MM.1S (cell line): ENCODE results near the gene ULBP3.

ENCODE experiments used
- DNase-seq: peaks from one replicate; pipeline ENCODE4 v3.0.0-alpha.2; 2015
- H2AFZ ChIP-seq: fragments of 300-600 bp; sonication (generic); 2 replicates; pipeline ENCODE4 v1.6.0; 2016; ENCODE audit warnings: antibody characterized with exemption, low read length
- H3F3A ChIP-seq: fragments of 300-600 bp; sonication (generic); 2 replicates; pipeline ENCODE4 v1.6.1; 2016; ENCODE audit warnings: mild to moderate bottlenecking, antibody characterized with exemption, low read length, moderate library complexity, mixed read lengths; ENCODE audit not compliant: insufficient read depth
- H3K27ac ChIP-seq: fragments of 300-600 bp; sonication (generic); 2 replicates; pipeline ENCODE4 v1.5.1; 2016; ENCODE audit warnings: mild to moderate bottlenecking, low read length
- H3K27me3 ChIP-seq: fragments of 300-600 bp; sonication (generic); replicated peaks from 2 replicates; pipeline ENCODE4 v1.6.0; 2016; ENCODE audit warnings: low read length; ENCODE audit not compliant: insufficient read depth
- H3K36me3 ChIP-seq: fragments of 300-600 bp; sonication (generic); replicated peaks from 2 replicates; pipeline ENCODE4 v1.6.1; 2016; ENCODE audit warnings: mild to moderate bottlenecking, low read length, mixed read lengths; ENCODE audit not compliant: insufficient read depth
- H3K4me1 ChIP-seq: fragments of 300-600 bp; sonication (generic); 2 replicates; pipeline ENCODE4 v1.6.1; 2016; ENCODE audit warnings: low read length, mixed read lengths
- H3K4me2 ChIP-seq: fragments of 300-600 bp; sonication (generic); 2 replicates; pipeline ENCODE4 v1.6.0; 2016; ENCODE audit warnings: low read depth, low read length
- H3K4me3 ChIP-seq: fragments of 300-600 bp; sonication (generic); 2 replicates; pipeline ENCODE4 v1.5.1; 2016; ENCODE audit warnings: low read length, mixed read lengths
- H3K79me2 ChIP-seq: fragments of 300-600 bp; sonication (generic); 2 replicates; pipeline ENCODE4 v1.6.1; 2016; ENCODE audit warnings: mixed run types, low read length, mixed read lengths
- H3K9ac ChIP-seq: fragments of 300-600 bp; sonication (generic); 2 replicates; pipeline ENCODE4 v1.6.1; 2016; ENCODE audit warnings: low read length, mixed read lengths
- H3K9me2 ChIP-seq: fragments of 300-600 bp; sonication (generic); replicated peaks from 2 replicates; pipeline ENCODE4 v1.6.1; 2016; ENCODE audit warnings: mild to moderate bottlenecking, low read length, mixed read lengths; ENCODE audit not compliant: insufficient read depth
- H3K9me3 ChIP-seq: fragments of 300-600 bp; sonication (generic); replicated peaks from 2 replicates; pipeline ENCODE4 v1.6.1; 2016; ENCODE audit warnings: mild to moderate bottlenecking, low read length, mixed read lengths; ENCODE audit not compliant: insufficient read depth
- H4K20me1 ChIP-seq: fragments of 300-600 bp; sonication (generic); 2 replicates; pipeline ENCODE4 v1.6.1; 2016; ENCODE audit warnings: mild to moderate bottlenecking, low read length, moderate library complexity, mixed read lengths; ENCODE audit not compliant: insufficient read depth
- EZH2 ChIP-seq: fragments of 300-600 bp; sonication (generic); optimal IDR thresholded peaks from 2 replicates; pipeline ENCODE3; 2017; ENCODE audit warnings: low read depth, mild to moderate bottlenecking, antibody characterized with exemption, low read length, mixed read lengths
- EZH2phosphoT487 ChIP-seq: fragments of 300-600 bp; sonication (generic); IDR thresholded peaks from 2 replicates; pipeline ENCODE4 v1.6.1; 2018; ENCODE audit warnings: antibody characterized with exemption, low read length
- TF ChIP-seq, protein P1 (sequence below): fragments of 300-600 bp; sonication (generic); IDR thresholded peaks from 2 replicates; pipeline ENCODE4 v1.5.1; 2016; ENCODE audit warnings: antibody characterized with exemption, low read length, mixed read lengths

ULBP3 gene

GRCh38 chr6:150086026-150086425, 17.1 kb upstream of the ULBP3 start:
- no peaks in the 10 kb centered on the region for H3K79me2 ChIP-seq
- H3K9ac ChIP-seq, result no peak overlapping the region
- DNase-seq, result no peak
- H3K4me2 ChIP-seq, result no peak overlapping the region
- no peaks in the 10 kb centered on the region for H4K20me1 ChIP-seq
- no peaks in the 10 kb centered on the region for H3F3A ChIP-seq
- no peak overlapping the region for H3K4me3 ChIP-seq
- no peak overlapping the region for H3K27ac ChIP-seq
- H2AFZ ChIP-seq, result no peak overlapping the region
- H3K36me3 ChIP-seq, result no peaks in the 10 kb centered on the region
- no peaks in the 10 kb centered on the region for H3K9me2 ChIP-seq
- no peaks in the 10 kb centered on the region for H3K4me1 ChIP-seq
- H3K27me3 ChIP-seq, result no peaks in the 10 kb centered on the region
- H3K9me3 ChIP-seq, result no peaks in the 10 kb centered on the region
- TF ChIP-seq EZH2 (no peak), EZH2phosphoT487 (no peak)
- TF ChIP-seq, protein P1, sequence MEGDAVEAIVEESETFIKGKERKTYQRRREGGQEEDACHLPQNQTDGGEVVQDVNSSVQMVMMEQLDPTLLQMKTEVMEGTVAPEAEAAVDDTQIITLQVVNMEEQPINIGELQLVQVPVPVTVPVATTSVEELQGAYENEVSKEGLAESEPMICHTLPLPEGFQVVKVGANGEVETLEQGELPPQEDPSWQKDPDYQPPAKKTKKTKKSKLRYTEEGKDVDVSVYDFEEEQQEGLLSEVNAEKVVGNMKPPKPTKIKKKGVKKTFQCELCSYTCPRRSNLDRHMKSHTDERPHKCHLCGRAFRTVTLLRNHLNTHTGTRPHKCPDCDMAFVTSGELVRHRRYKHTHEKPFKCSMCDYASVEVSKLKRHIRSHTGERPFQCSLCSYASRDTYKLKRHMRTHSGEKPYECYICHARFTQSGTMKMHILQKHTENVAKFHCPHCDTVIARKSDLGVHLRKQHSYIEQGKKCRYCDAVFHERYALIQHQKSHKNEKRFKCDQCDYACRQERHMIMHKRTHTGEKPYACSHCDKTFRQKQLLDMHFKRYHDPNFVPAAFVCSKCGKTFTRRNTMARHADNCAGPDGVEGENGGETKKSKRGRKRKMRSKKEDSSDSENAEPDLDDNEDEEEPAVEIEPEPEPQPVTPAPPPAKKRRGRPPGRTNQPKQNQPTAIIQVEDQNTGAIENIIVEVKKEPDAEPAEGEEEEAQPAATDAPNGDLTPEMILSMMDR, result no peak

- Histone ChIP-seq H3K36me3 (no peaks in the 10 kb centered on the region), H3F3A (no peaks in the 10 kb centered on the region), H3K27me3 (no peaks in the 10 kb centered on the region), H3K9me2 (no peaks in the 10 kb centered on the region), H3K79me2 (no peaks in the 10 kb centered on the region), H3K4me3 (no peak overlapping the region), H3K4me1 (no peaks in the 10 kb centered on the region), H4K20me1 (no peaks in the 10 kb centered on the region), H2AFZ (no peak overlapping the region), H3K9ac (no peak overlapping the region), H3K27ac (no peak overlapping the region), H3K4me2 (no peak overlapping the region), H3K9me3 (no peaks in the 10 kb centered on the region)
- DNase-seq, result no peak
- no peak for TF ChIP-seq EZH2
- no peak for TF ChIP-seq EZH2phosphoT487
- TF ChIP-seq, protein P1, result no peak
These were observed 15.5 kb upstream of the ULBP3 start for GRCh38 chr6:150084426-150084825.

DNA sequence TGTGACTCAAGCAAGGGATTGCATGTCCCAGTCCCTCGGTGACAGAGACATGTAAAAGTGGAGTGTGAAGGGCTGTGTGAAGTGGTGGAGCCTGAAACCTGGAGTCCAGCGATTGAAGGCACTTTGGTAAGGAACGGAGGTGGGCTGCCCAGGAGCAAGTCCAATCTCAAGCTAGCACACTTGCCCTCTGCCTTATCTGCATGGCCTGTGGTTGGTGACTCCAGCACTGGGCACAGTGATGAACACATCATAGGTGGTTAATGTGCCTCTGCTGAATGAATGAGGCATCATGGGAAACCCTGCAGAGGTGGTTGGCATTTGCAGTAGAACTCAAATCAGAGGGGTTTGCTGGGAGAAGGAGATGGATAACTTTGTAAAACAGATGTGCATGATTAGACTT, 14.9 kb upstream of the ULBP3 start:
- Histone ChIP-seq H3K4me1 (no peaks in the 10 kb centered on the region), H3K36me3 (no peaks in the 10 kb centered on the region), H3K9me2 (no peaks in the 10 kb centered on the region), H3K79me2 (no peaks in the 10 kb centered on the region), H3K9me3 (no peaks in the 10 kb centered on the region), H3K9ac (no peak overlapping the region), H3F3A (no peaks in the 10 kb centered on the region), H2AFZ (no peak overlapping the region), H3K27me3 (no peaks in the 10 kb centered on the region), H3K4me2 (no peak overlapping the region), H4K20me1 (no peaks in the 10 kb centered on the region), H3K27ac (no peak overlapping the region), H3K4me3 (no peak overlapping the region)
- TF ChIP-seq EZH2, result no peak
- no peak for TF ChIP-seq EZH2phosphoT487
- TF ChIP-seq, protein P1, result no peak
- DNase-seq, result no peak
